PC-3 (cell line): Measurements from ENCODE around the gene GGT5.

Experiments
- CTCF ChIP-seq: fragments of 300-600 bp; sonication (generic); conservative IDR thresholded peaks from 2 replicates; pipeline ENCODE4 v1.5.1; 2017; ENCODE audit warnings: antibody characterized with exemption, low read depth, mild to moderate bottlenecking, low read length
- EZH2 ChIP-seq: fragments of 300-600 bp; sonication (generic); IDR thresholded peaks from one replicate; pipeline ENCODE4 v1.6.1; 2017; ENCODE audit warnings: antibody characterized with exemption, mild to moderate bottlenecking, low read length; ENCODE audit not compliant: unreplicated experiment
- EZH2phosphoT487 ChIP-seq: fragments of 300-600 bp; sonication (generic); IDR thresholded peaks from 2 replicates; pipeline ENCODE4 v1.6.1; 2018; ENCODE audit warnings: mild to moderate bottlenecking, antibody characterized with exemption, low read length, borderline replicate concordance

- TF ChIP-seq CTCF = no peak
- TF ChIP-seq EZH2phosphoT487 = no peak
- TF ChIP-seq EZH2 = no peak
Observed at GRCh38 chr22:24170188-24170587, 74.7 kb downstream of the GGT5 start.
